Measurements from ENCODE around the gene SPAG9.

DNA sequence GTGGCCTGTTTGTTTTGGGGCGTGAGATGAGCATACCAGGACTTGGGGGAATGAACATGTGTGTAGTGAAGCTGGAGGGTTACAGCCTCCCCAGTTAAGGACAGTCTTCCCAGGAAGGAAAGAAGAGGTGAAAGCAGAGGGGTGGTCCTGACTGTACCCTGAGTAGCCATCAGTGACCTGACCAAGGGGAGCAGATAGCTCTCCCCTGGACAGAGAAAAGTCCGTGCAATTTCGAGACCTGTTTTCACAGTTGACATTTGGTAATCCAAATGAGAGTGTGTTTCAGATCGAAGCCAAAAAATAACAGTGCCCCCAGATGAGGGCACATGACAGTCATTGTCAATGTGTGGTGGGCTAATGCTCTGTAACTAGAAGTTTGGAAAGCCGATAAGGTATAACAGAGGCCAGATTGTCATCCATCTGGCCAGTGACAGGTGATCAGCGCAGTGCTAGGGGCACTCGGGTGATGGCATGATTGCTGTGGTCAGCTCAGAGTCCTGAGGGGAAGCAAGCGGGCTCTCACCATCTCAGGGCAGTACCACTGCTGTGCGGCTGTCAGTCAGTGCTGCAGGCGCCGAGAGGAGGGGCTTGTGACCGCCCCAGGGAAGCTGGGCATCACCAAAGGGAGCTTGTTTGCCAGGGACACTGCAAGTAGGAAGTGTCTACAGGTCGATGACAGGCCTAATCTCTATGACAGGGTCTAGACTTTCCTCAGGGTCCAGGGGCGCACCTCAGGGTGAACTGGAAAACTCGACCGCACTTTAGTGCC, 44.4 kb upstream of the SPAG9 start:
- TF ChIP-seq, protein P1, sequence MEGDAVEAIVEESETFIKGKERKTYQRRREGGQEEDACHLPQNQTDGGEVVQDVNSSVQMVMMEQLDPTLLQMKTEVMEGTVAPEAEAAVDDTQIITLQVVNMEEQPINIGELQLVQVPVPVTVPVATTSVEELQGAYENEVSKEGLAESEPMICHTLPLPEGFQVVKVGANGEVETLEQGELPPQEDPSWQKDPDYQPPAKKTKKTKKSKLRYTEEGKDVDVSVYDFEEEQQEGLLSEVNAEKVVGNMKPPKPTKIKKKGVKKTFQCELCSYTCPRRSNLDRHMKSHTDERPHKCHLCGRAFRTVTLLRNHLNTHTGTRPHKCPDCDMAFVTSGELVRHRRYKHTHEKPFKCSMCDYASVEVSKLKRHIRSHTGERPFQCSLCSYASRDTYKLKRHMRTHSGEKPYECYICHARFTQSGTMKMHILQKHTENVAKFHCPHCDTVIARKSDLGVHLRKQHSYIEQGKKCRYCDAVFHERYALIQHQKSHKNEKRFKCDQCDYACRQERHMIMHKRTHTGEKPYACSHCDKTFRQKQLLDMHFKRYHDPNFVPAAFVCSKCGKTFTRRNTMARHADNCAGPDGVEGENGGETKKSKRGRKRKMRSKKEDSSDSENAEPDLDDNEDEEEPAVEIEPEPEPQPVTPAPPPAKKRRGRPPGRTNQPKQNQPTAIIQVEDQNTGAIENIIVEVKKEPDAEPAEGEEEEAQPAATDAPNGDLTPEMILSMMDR (IDR thresholded peaks at IDR 0.05) = no peak
- TF ChIP-seq ZFX (IDR thresholded peaks at IDR 0.05; ENCODE audit: borderline replicate concordance) = no peak
